ENCODE measurements around the gene LAMTOR5.

DNA sequence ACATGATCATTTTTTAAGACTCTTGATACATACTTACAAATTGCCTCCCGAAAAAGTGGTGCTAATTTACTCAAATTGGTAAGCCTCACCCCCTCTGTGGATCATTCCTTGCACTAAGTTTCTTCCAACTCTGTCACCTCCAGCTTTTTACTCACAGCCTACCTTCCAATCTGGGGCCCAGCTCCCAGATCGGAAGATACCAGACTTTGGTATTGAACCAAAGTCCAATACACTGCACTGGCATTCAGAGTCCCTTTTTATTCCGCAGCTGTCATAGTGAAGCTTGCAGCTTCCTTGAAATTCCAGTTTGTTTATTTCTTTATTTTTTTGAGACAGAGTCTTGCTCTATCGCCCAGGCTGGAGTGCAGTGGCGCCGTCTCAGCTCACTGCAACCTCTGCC lies 1.8 kb upstream of the LAMTOR5 start:
- TF ChIP-seq, protein P1, sequence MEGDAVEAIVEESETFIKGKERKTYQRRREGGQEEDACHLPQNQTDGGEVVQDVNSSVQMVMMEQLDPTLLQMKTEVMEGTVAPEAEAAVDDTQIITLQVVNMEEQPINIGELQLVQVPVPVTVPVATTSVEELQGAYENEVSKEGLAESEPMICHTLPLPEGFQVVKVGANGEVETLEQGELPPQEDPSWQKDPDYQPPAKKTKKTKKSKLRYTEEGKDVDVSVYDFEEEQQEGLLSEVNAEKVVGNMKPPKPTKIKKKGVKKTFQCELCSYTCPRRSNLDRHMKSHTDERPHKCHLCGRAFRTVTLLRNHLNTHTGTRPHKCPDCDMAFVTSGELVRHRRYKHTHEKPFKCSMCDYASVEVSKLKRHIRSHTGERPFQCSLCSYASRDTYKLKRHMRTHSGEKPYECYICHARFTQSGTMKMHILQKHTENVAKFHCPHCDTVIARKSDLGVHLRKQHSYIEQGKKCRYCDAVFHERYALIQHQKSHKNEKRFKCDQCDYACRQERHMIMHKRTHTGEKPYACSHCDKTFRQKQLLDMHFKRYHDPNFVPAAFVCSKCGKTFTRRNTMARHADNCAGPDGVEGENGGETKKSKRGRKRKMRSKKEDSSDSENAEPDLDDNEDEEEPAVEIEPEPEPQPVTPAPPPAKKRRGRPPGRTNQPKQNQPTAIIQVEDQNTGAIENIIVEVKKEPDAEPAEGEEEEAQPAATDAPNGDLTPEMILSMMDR (IDR thresholded peaks at IDR 0.05): no peak
- no peak for TF ChIP-seq POLR2A (IDR thresholded peaks at IDR 0.05)

All from breast epithelium (tissue), 3 donors.